Left ventricle myocardium superior (tissue), 1 donor: ENCODE measurements around the gene OAS1. TPM values are rescaled to one million over a fixed set of nuclear protein-coding genes. Genes with fewer than 3 reads are reported as not detected.
"Not testable (repeated sequence)": the region's sequence is repeated elsewhere in the genome, so short reads cannot be mapped to it uniquely, and the experiment has no call there.

ENCODE experiments used
- ATAC-seq: fragments of 200-7000 bp; cut with Tn5 transposase; one replicate; pipeline ENCODE4 v1.9.1; 2020; ENCODE audit warnings: mild to moderate bottlenecking, moderate library complexity
- DNase-seq: peaks from one replicate; pipeline ENCODE4 v3.0.0-alpha.2; 2020
- intact Hi-C: fragments of 100-400 bp; cut with micrococcal nuclease; formaldehyde crosslinking; loops from one replicate; pipeline ENCODE4 v1.11.0; 2022
- total RNA-seq: library from RNA; stranded (reverse); fragmentation: NEBNext Ultra II Directional; extraction: Animal tissue kit (Norgen Biotek cat#: 25700); gene quantifications from one replicate; pipeline ENCODE4 v1.2.1, GENCODE V29; 2021
- donor health status: DM: no; HTN: yes; CAD: no; lungs with severe emphysema.

The OAS1 gene
- total RNA-seq, 1 donor from 2014 or later, result 8.1 TPM

- intact Hi-C loops, DNase-seq, ATAC-seq: not testable (repeated sequence)
Observed at GRCh38 chr12:112957125-112957524, 50.4 kb downstream of the OAS1 start.

DNA sequence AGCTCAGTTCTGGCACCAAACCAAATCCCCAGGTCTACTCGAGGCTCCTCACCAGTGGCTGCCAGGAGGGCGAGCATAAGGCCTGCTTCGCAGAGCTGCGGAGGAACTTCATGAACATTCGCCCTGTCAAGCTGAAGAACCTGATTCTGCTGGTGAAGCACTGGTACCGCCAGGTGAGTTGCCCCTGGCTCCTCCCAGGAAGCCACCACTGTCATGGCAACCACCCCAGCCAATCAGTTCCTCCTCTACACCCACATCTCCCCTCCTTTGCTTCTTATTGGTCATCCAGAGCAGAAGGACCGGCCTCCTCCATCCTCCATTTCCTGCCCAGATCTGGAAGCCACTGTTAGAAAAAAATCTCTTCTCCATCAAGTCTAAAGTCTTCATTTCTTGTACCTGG is 54.3 kb downstream of the OAS1 start:
- intact Hi-C loops, result no loop called here
- DNase-seq, result no peak

DNA sequence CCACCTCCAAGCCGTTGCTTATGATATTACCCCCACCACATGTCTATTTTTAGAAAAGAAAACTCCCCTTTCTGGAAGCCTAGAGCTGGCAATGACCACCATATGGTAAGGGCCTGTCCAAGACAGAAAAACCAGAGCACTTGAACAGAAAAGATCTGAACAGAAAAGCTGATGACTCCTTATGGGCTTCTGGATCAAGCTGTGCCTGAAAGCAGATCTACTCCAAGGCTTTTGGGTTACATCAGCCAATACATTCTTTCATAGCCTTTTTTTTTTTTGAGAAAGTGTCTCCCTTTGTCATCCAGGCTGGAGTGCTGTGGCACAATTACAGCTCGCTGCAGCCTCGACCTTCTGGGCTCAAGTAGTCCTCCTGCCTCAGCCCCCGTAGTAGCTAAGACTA is 54.8 kb downstream of the OAS1 start:
- intact Hi-C loops, result no loop called here
- ATAC-seq (no peak), DNase-seq (no peak)

More for the DNA sequence above, 54.3 kb downstream of the OAS1 start:
- no peak for ATAC-seq

DNA sequence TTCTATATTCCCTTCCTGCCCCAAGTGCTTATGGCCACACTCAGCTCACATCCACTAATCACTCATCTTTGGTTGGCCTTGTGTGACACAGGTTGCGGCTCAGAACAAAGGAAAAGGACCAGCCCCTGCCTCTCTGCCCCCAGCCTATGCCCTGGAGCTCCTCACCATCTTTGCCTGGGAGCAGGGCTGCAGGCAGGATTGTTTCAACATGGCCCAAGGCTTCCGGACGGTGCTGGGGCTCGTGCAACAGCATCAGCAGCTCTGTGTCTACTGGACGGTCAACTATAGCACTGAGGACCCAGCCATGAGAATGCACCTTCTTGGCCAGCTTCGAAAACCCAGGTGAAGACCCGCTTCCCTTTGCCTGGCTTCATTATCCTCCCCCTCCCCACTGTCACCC is 55.8 kb downstream of the OAS1 start:
- DNase-seq (no peak), ATAC-seq (no peak)
- intact Hi-C loops, result no loop called here

GRCh38 chr12:112963227-112963861 is 56.6 kb downstream of the OAS1 start:
- intact Hi-C loops, result no loop called here
- ATAC-seq, result no peak
- DNase-seq, result no peak

DNA sequence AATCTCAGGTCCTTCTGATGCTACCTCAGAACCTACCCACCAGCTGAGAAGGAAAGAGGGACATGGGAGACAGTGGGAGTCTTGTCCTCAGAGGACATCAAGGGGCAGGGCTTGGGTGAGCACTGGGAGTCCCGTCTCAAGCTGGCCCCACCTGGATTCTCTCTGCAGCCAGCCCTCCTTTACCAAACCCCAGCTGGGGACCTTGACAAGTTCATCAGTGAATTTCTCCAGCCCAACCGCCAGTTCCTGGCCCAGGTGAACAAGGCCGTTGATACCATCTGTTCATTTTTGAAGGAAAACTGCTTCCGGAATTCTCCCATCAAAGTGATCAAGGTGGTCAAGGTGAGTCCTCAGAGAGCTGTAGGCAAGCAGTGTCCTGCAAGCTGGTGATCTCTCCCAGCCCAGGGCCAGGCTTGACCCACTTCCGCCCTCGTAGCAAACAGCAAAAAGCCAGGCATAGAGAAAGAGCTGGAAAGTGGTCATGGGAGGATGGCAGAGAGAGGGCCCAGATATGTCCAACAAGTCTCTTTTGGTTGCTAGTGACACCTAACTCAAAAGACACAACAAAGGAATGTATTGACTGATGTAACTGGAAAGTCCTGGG is 57.4 kb downstream of the OAS1 start:
- intact Hi-C loops, result no loop called here
- ATAC-seq (no peak), DNase-seq (no peak)

- ATAC-seq (no peak), DNase-seq (no peak)
Observed at GRCh38 chr12:112964915-112965314, 58.2 kb downstream of the OAS1 start.

GRCh38 chr12:112965643-112966042 is 58.9 kb downstream of the OAS1 start:
- ATAC-seq (no peak), DNase-seq (no peak)
- intact Hi-C loops, result no loop called here

More at GRCh38 chr12:112964915-112965314, 58.2 kb downstream of the OAS1 start:
- intact Hi-C loops, result no loop called here

GRCh38 chr12:112967306-112967705 is 60.5 kb downstream of the OAS1 start:
- ATAC-seq (no peak), DNase-seq (no peak)
- intact Hi-C loops, result no loop called here

DNA sequence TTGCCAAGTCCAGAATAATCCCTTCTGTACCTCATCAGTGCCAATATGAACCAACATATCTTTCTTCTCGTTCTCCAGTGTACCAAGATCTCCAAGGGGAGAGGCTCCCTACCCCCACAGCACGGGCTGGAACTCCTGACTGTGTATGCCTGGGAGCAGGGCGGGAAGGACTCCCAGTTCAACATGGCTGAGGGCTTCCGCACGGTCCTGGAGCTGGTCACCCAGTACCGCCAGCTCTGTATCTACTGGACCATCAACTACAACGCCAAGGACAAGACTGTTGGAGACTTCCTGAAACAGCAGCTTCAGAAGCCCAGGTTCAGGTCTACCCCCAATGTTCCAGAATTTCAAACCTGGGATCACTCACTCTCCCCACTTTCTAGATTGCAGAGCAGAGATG is 61.1 kb downstream of the OAS1 start:
- intact Hi-C loops, result no loop called here
- ATAC-seq, result no peak
- no peak for DNase-seq

Other genes starting within 250 kb of the OAS1 start
- gene RPH3A, start 115.2 kb upstream of the OAS1 start, total RNA-seq, result not detected
- 6.2 TPM for gene OAS3, start 31.5 kb downstream of the OAS1 start, total RNA-seq
- 8.0 TPM for gene OAS2, start 71.6 kb downstream of the OAS1 start, total RNA-seq
- gene DTX1, start 149.8 kb downstream of the OAS1 start, total RNA-seq, result 2.4 TPM
- not detected for gene RASAL1, start 228.8 kb downstream of the OAS1 start, total RNA-seq
- not detected for gene CFAP73, start 242.8 kb downstream of the OAS1 start, total RNA-seq